ENCODE measurements around the gene EFL1. TPM values are rescaled to one million over a fixed set of nuclear protein-coding genes. Genes with fewer than 3 reads are reported as not detected.

The EFL1 gene
- total and polyA plus RNA-seq, 2 of the 4 experiments (the other 2 are of a cell fraction): 10.1 to 24.6 TPM

GRCh38 chr15:82263350-82263749, 816 bp upstream of the EFL1 start:
- no peak for TF ChIP-seq MXI1 (IDR thresholded peaks at IDR 0.05; ENCODE audit: borderline replicate concordance, low read depth, low read length)
- TF ChIP-seq RAD21 (IDR thresholded peaks at IDR 0.05; ENCODE audit: low read length): no peak
- no peak for TF ChIP-seq MAFK (IDR thresholded peaks at IDR 0.05; ENCODE audit: low read depth, low read length)
- no peak for TF ChIP-seq POLR2A (IDR thresholded peaks at IDR 0.05; ENCODE audit: low read depth, low read length)
- TF ChIP-seq NFE2L2 (IDR thresholded peaks at IDR 0.05; ENCODE audit: low read depth, low read length): no peak
- no peak for TF ChIP-seq CEBPB (IDR thresholded peaks at IDR 0.05; ENCODE audit: low read depth, low read length)
- TF ChIP-seq, protein P1, sequence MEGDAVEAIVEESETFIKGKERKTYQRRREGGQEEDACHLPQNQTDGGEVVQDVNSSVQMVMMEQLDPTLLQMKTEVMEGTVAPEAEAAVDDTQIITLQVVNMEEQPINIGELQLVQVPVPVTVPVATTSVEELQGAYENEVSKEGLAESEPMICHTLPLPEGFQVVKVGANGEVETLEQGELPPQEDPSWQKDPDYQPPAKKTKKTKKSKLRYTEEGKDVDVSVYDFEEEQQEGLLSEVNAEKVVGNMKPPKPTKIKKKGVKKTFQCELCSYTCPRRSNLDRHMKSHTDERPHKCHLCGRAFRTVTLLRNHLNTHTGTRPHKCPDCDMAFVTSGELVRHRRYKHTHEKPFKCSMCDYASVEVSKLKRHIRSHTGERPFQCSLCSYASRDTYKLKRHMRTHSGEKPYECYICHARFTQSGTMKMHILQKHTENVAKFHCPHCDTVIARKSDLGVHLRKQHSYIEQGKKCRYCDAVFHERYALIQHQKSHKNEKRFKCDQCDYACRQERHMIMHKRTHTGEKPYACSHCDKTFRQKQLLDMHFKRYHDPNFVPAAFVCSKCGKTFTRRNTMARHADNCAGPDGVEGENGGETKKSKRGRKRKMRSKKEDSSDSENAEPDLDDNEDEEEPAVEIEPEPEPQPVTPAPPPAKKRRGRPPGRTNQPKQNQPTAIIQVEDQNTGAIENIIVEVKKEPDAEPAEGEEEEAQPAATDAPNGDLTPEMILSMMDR (conservative IDR thresholded peaks at IDR 0.05; ENCODE audit: low read depth, low read length): no peak
- TF ChIP-seq FOS (IDR thresholded peaks at IDR 0.05; ENCODE audit: low read depth, low read length): no peak
- TF ChIP-seq CHD1 (IDR thresholded peaks at IDR 0.05; ENCODE audit: low read depth, low read length): no peak
- no peak for TF ChIP-seq MAZ (IDR thresholded peaks at IDR 0.05; ENCODE audit: borderline replicate concordance, low read depth, low read length)
- TF ChIP-seq RFX5 (IDR thresholded peaks at IDR 0.05; ENCODE audit: low read depth, low read length): no peak
- TF ChIP-seq BHLHE40 (IDR thresholded peaks at IDR 0.05; ENCODE audit: low read depth, low read length): no peak
- no peak for TF ChIP-seq RCOR1 (IDR thresholded peaks at IDR 0.05; ENCODE audit: insufficient replicate concordance, low read length)
- TF ChIP-seq ELK1 (IDR thresholded peaks at IDR 0.05; ENCODE audit: borderline replicate concordance, low read depth, low read length): no peak
- no peak for TF ChIP-seq SMC3 (IDR thresholded peaks at IDR 0.05; ENCODE audit: low read depth, low read length)
- no peak for TF ChIP-seq USF2 (IDR thresholded peaks at IDR 0.05; ENCODE audit: low read depth, low read length)
- Histone ChIP-seq H3K9me1 (ENCODE audit: insufficient read depth, low read length) (peaks cover 4% of the 10 kb centered on the region; the same call in 1 of the 2 replicates), H3K4ac (ENCODE audit: low read depth, low read length) (no peak overlapping the region), H2BK15ac (ENCODE audit: low read depth, low read length) (no peak overlapping the region), H2BK20ac (ENCODE audit: low read depth, low read length) (no peak overlapping the region), H3K14ac (replicated peaks; ENCODE audit: low read depth, low read length) (no peak overlapping the region), H3K56ac (ENCODE audit: extremely low read depth, insufficient read depth, low read length) (no peak overlapping the region), H3K4me2 (ENCODE audit: low read depth, low read length) (peak overlapping the region; percentile 66), H2AK5ac (ENCODE audit: low read depth, low read length) (no peak overlapping the region), H3K23ac (ENCODE audit: low read depth, low read length) (peak overlapping the region; percentile 52; the same call in 1 of the 2 replicates), H4K20me1 (ENCODE audit: insufficient read depth, low read length) (no peaks in the 10 kb centered on the region), H3K9me3 (ENCODE audit: control insufficient read depth, insufficient read depth, low read length) (no peaks in the 10 kb centered on the region), H4K5ac (ENCODE audit: low read depth, low read length) (no peak overlapping the region; the same call in 1 of the 2 replicates), H3K27ac (ENCODE audit: insufficient read depth, low read length) (no peak overlapping the region), H3K4me1 (ENCODE audit: control insufficient read depth, insufficient read depth, low read length) (peaks cover 5% of the 10 kb centered on the region; the same call in 1 of the 2 replicates), H3K9ac (ENCODE audit: low read depth, low read length) (peak overlapping the region; percentile 2; the same call in 1 of the 2 replicates), H3K36me3 (ENCODE audit: control insufficient read depth, insufficient read depth, low read length) (no peaks in the 10 kb centered on the region; the same call in 1 of the 2 replicates), H2BK5ac (ENCODE audit: low read depth, low read length, poor library complexity, severe bottlenecking) (no peak overlapping the region), H3K27me3 (ENCODE audit: control insufficient read depth, insufficient read depth, low read length) (no peaks in the 10 kb centered on the region), H3K79me1 (ENCODE audit: low read depth in 1 of 2, low read length in 2 of 2) (peaks cover 13 to 21% of the 10 kb centered on the region in 2 experiments), H2AFZ (replicated peaks; ENCODE audit: low read length, poor library complexity) (peak overlapping the region; percentile 41), H3K18ac (ENCODE audit: low read depth, low read length) (no peak overlapping the region), H4K91ac (ENCODE audit: insufficient read depth, low read depth, low read length) (no peak overlapping the region), H2AK9ac (replicated peaks; ENCODE audit: low read depth, low read length, poor library complexity) (no peak overlapping the region), H2BK120ac (ENCODE audit: low read depth, low read length) (no peak overlapping the region), H3K4me3 (ENCODE audit: insufficient read depth, low read depth, low read length) (peak overlapping the region; percentile 85), H4K8ac (ENCODE audit: low read depth in 2 of 2, low read length in 2 of 2) (peak overlapping the region in 1 of 2 experiments; percentile 37; a peak in 1 of 4 replicates)
- ATAC-seq (ENCODE audit: low read depth) (no peak), DNase-seq (no peak)
- in situ Hi-C loops (cut with MboI; ENCODE audit: low sequenced_read_pairs): no loop called here
- BruUV-seq (replicated peaks): no TSS peak
- ChIA-PET CTCF (interaction anchor here (1.0 kb wide), 1 partner anchor 17 kb away, joined by 3 read pairs; no protein-coding TSS in a partner anchor), POLR2A (ENCODE audit: unreplicated experiment) (no interaction called here)
- dilution Hi-C loops (cut with HindIII; ENCODE audit: low sequenced_read_pairs, unreplicated experiment): no loop called here
- intact Hi-C loops (cut with micrococcal nuclease): no loop called here
- WGBS, 2 experiments (ENCODE audit: extremely low coverage in 2 of 2, insufficient read length in 1 of 2): 67% methylated on average over 1 of the region's 3 CpGs; no CpG with 5 or more reads in 1 of the 2 experiments
